Lung (tissue), 12 donors: ENCODE data around the gene MYOD1. TPM values are rescaled to one million over a fixed set of nuclear protein-coding genes. Genes with fewer than 3 reads are reported as not detected.

Source experiments
- ATAC-seq: fragments of 200-7000 bp; cut with Tn5 transposase; one replicate; pipeline ENCODE4 v1.9.1; 2020; ENCODE audit warnings: moderate number of reproducible peaks; ENCODE audit not compliant: insufficient read depth, low FRiP score
- DNase-seq, 3 donors: peaks; one replicate each; pipeline ENCODE4 v3.0.0-alpha.2; 2013 to 2017
- H3K27ac ChIP-seq, 2 donors: one replicate each; pipeline ENCODE4 v1.5.1; 2013; ENCODE audit warnings: mild to moderate bottlenecking in 2 of 2, moderate library complexity in 2 of 2, control low read depth in 1 of 2, inconsistent platforms in 1 of 2, low read depth in 1 of 2, low read length in 1 of 2
- H3K27me3 ChIP-seq, 3 donors: one replicate each; pipeline ENCODE4 v1.5.1; 2013; ENCODE audit warnings: low read length in 2 of 3; ENCODE audit not compliant: control insufficient read depth in 3 of 3, insufficient read depth in 3 of 3
- H3K36me3 ChIP-seq, 4 donors: one replicate each; pipeline ENCODE4 v1.5.1; 2013; ENCODE audit warnings: low read length in 4 of 4, mild to moderate bottlenecking in 1 of 4, moderate library complexity in 1 of 4; ENCODE audit not compliant: control insufficient read depth in 4 of 4, insufficient read depth in 4 of 4
- H3K4me1 ChIP-seq, 5 donors: one replicate each; pipeline ENCODE4 v1.5.1; 2013; ENCODE audit warnings: low read length in 5 of 5, mild to moderate bottlenecking in 2 of 5, moderate library complexity in 1 of 5; ENCODE audit not compliant: control insufficient read depth in 5 of 5, insufficient read depth in 5 of 5
- H3K4me3 ChIP-seq: one replicate; pipeline ENCODE4 v1.5.1; 2013; ENCODE audit warnings: mild to moderate bottlenecking, control low read depth, moderate library complexity
- H3K9ac ChIP-seq, 2 donors: one replicate each; pipeline ENCODE4 v1.5.1; 2013; ENCODE audit warnings: low read length in 2 of 2, control low read depth in 1 of 2; ENCODE audit not compliant: insufficient read depth in 1 of 2
- H3K9me3 ChIP-seq, 4 donors: one replicate each; pipeline ENCODE4 v1.5.1; 2013; ENCODE audit warnings: low read length in 3 of 4, mild to moderate bottlenecking in 1 of 4, moderate library complexity in 1 of 4; ENCODE audit not compliant: control insufficient read depth in 4 of 4, insufficient read depth in 3 of 4
- WGBS, 2 donors: extraction: QIAGEN DNeasy Blood & Tissue Kit; methylation state at CpG; one replicate each; pipeline ENCODE4 v1.1.7; 2013; 5-methylcytosine and 5-hydroxymethylcytosine counted together
- polyA plus RNA-seq, 2 donors: library from polyadenylated mRNA; stranded (reverse); fragments of 200-250 nt; gene quantifications; one replicate each; pipeline ENCODE4 v1.2.1, GENCODE V29; 2013
- total RNA-seq, 2 donors: library from RNA; depleted of rRNA in 1 of 2; stranded (reverse); fragments of >200 nt in 1 of 2; gene quantifications; one replicate each; pipeline ENCODE4 v1.2.1, GENCODE V29; 2014 to 2021
- TF ChIP-seq, protein P1 (sequence below): IDR thresholded peaks from 2 replicates; pipeline ENCODE4 v1.5.1; 2012; ENCODE audit warnings: mild to moderate bottlenecking; ENCODE audit errors: control extremely low read depth, extremely low read depth
- donor health status: control.
- donor health status: control.
- donor health status: Bipolar disorder and iron deficiency.
- donor health status: healthy.
- donor health status: DM: yes; HTN: yes; CAD: no.

The MYOD1 gene
- total and polyA plus RNA-seq, 4 donors: not detected

DNA sequence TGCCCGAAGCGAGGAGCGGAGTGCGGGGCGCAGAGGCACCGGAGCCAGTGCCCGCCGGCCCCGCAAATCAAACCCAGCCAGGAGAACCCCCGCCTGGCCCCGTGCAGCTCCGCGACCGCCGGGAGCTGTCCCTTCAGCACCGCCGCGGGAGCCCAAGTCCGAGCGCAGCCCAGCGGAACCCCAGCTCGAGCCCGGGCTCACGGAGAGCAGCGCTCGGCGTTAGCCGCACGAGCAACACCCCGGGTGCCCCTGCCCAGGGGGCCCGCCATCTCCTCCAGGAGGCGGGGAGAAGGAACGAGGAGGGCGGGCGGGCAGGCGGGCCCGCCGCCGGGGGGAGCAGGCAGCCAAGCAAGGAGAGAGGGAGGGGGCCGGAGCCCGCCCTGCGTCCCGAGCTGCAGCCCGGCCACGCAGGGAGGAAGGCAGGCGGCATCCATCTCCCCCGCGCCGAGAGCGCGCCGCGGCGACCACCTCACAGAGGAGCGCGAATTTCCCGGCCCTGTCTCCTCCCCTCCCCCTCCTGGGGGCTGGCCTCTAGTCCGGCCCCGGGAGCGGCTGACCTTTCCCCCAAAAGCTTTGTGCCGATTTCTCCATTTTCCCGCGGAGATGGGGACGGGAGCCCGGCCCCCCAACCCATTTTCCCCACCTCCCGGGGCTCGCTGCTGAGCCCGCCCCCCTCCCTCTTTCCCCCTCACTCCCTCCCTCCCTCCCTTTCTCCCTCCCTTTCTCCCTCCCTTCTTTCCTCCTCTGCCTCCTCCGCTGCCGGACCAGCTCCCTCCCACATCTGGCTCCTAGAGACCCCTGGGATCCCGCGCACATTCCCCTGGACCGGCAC is 15.8 kb downstream of the MYOD1 start:
- Histone ChIP-seq H3K9ac (no peak overlapping the region), H3K9me3 (peaks cover 0 to 8% (median 0%) of the 10 kb centered on the region in 4 donors), H3K36me3 (no peaks in the 10 kb centered on the region), H3K27ac (no peak overlapping the region), H3K27me3 (peaks cover 7 to 52% (median 42%) of the 10 kb centered on the region in 3 donors), H3K4me3 (no peak overlapping the region), H3K4me1 (peaks cover 0 to 10% (median 6%) of the 10 kb centered on the region in 5 donors)
- peak; percentile 86 to 91 (median 88) for DNase-seq
- 1 to 2% methylated on average over 62 to 73 of the region's 73 CpGs for WGBS, 2 donors
- ATAC-seq: peak; percentile 49
- TF ChIP-seq, protein P1, sequence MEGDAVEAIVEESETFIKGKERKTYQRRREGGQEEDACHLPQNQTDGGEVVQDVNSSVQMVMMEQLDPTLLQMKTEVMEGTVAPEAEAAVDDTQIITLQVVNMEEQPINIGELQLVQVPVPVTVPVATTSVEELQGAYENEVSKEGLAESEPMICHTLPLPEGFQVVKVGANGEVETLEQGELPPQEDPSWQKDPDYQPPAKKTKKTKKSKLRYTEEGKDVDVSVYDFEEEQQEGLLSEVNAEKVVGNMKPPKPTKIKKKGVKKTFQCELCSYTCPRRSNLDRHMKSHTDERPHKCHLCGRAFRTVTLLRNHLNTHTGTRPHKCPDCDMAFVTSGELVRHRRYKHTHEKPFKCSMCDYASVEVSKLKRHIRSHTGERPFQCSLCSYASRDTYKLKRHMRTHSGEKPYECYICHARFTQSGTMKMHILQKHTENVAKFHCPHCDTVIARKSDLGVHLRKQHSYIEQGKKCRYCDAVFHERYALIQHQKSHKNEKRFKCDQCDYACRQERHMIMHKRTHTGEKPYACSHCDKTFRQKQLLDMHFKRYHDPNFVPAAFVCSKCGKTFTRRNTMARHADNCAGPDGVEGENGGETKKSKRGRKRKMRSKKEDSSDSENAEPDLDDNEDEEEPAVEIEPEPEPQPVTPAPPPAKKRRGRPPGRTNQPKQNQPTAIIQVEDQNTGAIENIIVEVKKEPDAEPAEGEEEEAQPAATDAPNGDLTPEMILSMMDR: no peak

DNA sequence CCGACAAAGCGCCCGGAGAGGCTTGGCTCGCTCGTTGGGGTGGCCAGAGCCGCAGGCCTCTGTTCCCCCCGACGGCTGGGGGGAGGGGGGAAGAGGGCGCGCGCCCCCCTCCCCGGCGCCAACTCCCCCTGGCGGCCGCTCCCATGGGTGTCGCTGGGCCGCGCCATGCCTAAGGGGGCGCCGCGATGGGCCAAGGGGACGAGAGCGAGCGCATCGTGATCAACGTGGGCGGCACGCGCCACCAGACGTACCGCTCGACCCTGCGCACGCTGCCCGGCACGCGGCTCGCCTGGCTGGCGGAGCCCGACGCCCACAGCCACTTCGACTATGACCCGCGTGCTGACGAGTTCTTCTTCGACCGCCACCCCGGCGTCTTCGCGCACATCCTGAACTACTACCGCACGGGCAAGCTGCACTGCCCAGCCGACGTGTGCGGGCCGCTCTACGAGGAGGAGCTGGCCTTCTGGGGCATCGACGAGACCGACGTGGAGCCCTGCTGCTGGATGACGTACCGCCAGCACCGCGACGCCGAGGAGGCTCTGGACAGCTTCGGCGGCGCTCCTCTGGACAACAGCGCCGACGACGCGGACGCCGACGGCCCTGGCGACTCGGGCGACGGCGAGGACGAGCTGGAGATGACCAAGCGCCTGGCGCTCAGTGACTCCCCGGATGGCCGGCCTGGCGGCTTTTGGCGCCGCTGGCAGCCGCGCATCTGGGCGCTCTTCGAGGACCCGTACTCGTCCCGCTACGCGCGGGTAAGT is 16.6 kb downstream of the MYOD1 start:
- Histone ChIP-seq H3K36me3 (no peaks in the 10 kb centered on the region), H3K9me3 (peaks cover 0 to 8% (median 0%) of the 10 kb centered on the region in 4 donors), H3K9ac (no peak overlapping the region), H3K27me3 (peaks cover 7 to 54% (median 42%) of the 10 kb centered on the region in 3 donors), H3K4me1 (peaks cover 0 to 10% (median 6%) of the 10 kb centered on the region in 5 donors), H3K27ac (no peak overlapping the region), H3K4me3 (no peak overlapping the region)
- ATAC-seq (no peak), DNase-seq (peak in 1 of 3 donors; percentile 15)
- TF ChIP-seq, protein P1: no peak
- WGBS, 2 donors: 11 to 12% methylated on average over 83 to 102 of the region's 102 CpGs

DNA sequence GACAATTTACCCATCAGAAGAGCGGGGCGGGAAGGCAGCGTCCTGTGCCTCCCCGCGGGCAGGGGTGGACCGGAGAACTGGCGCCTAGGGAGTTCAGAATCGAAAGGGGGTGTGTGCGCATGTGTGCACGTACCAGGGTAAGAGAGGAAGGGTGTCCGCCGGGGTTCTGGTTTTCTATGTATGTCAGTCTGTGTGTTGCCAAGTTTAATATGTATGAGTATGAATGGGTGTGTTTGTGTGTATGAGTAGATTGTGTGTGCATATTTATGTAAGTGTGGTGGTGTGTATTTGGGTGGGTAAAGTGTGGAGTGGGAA is 17.2 kb downstream of the MYOD1 start:
- H3K9me3 ChIP-seq: peaks cover 0 to 8% (median 0%) of the 10 kb centered on the region in 4 donors
- peaks cover 7 to 54% (median 41%) of the 10 kb centered on the region in 3 donors for H3K27me3 ChIP-seq
- ATAC-seq (no peak), DNase-seq (no peak)
- WGBS, 2 donors: 26 to 32% methylated on average over 12 of the region's 12 CpGs
- no peaks in the 10 kb centered on the region for H3K36me3 ChIP-seq
- peaks cover 0 to 10% (median 6%) of the 10 kb centered on the region in 5 donors for H3K4me1 ChIP-seq
- H3K9ac ChIP-seq: no peak overlapping the region
- no peak overlapping the region for H3K27ac ChIP-seq
- H3K4me3 ChIP-seq: no peak overlapping the region
- TF ChIP-seq, protein P1: no peak
